Measurements from ENCODE around the gene MACROD2. TPM values are rescaled to one million over a fixed set of nuclear protein-coding genes. Genes with fewer than 3 reads are reported as not detected.

Gene MACROD2
- total and polyA plus RNA-seq, 8 donors, result 0.78 to 31.3 (median 10.9) TPM; not detected in 1

- no peak overlapping the region for H3K4me3 ChIP-seq
- no peak overlapping the region for H3K27ac ChIP-seq
- 92 to 95% (median 94%) methylated on average over 2 of the region's 2 CpGs for WGBS, 5 donors
- H3K27me3 ChIP-seq, result no peaks in the 10 kb centered on the region
- no peaks in the 10 kb centered on the region for H3K9me3 ChIP-seq
- intact Hi-C loops (cut with DNase I; ENCODE audit: low total_unique reads), result no loop called here
- no peak for DNase-seq
- H3K4me1 ChIP-seq, result peaks cover 0 to 11% (median 2%) of the 10 kb centered on the region in 4 donors
- H3K36me3 ChIP-seq, result no peaks in the 10 kb centered on the region
- no peak for TF ChIP-seq CTCF (IDR thresholded peaks at IDR 0.05)
- no peak for TF ChIP-seq POLR2A (IDR thresholded peaks at IDR 0.05)
Measured at GRCh38 chr20:16005915-16006493, 2010.7 kb downstream of the MACROD2 start.

GRCh38 chr20:16007164-16007563 is 2011.8 kb downstream of the MACROD2 start:
- Histone ChIP-seq H3K4me3 (no peak overlapping the region), H3K4me1 (peaks cover 0 to 11% (median 2%) of the 10 kb centered on the region in 4 donors), H3K9me3 (no peaks in the 10 kb centered on the region), H3K27me3 (no peaks in the 10 kb centered on the region), H3K36me3 (no peaks in the 10 kb centered on the region), H3K27ac (no peak overlapping the region)
- intact Hi-C loops (cut with DNase I; ENCODE audit: low total_unique reads), result no loop called here
- no peak for TF ChIP-seq POLR2A (IDR thresholded peaks at IDR 0.05)
- no peak for TF ChIP-seq CTCF (IDR thresholded peaks at IDR 0.05)
- TF ChIP-seq EP300 (IDR thresholded peaks at IDR 0.05), result no peak
- TF ChIP-seq POLR2AphosphoS5 (IDR thresholded peaks at IDR 0.05), result no peak
- WGBS, 5 donors, result 66 to 88% (median 81%) methylated on average over 3 of the region's 3 CpGs
- no peak for DNase-seq

- Histone ChIP-seq H3K9me3 (no peaks in the 10 kb centered on the region), H3K27me3 (no peaks in the 10 kb centered on the region), H3K27ac (no peak overlapping the region), H3K4me3 (no peak overlapping the region), H3K36me3 (no peaks in the 10 kb centered on the region), H3K4me1 (peaks cover 0 to 11% (median 2%) of the 10 kb centered on the region in 4 donors)
- DNase-seq, result no peak
- WGBS, 5 donors, result 70 to 77% (median 71%) methylated on average over 9 of the region's 9 CpGs
- intact Hi-C loops (cut with DNase I; ENCODE audit: low total_unique reads), result no loop called here
- TF ChIP-seq POLR2A (IDR thresholded peaks at IDR 0.05) (no peak), CTCF (IDR thresholded peaks at IDR 0.05) (no peak), EP300 (IDR thresholded peaks at IDR 0.05) (no peak), POLR2AphosphoS5 (IDR thresholded peaks at IDR 0.05) (no peak)
Measured at GRCh38 chr20:16007962-16008361, 2012.6 kb downstream of the MACROD2 start.

- TF ChIP-seq POLR2A (IDR thresholded peaks at IDR 0.05) (no peak), POLR2AphosphoS5 (IDR thresholded peaks at IDR 0.05) (no peak), CTCF (IDR thresholded peaks at IDR 0.05) (no peak), EP300 (IDR thresholded peaks at IDR 0.05) (no peak)
- 68 to 78% (median 73%) methylated on average over 6 of the region's 6 CpGs for WGBS, 5 donors
- Histone ChIP-seq H3K4me3 (no peak overlapping the region), H3K36me3 (no peaks in the 10 kb centered on the region), H3K4me1 (no peaks in the 10 kb centered on the region), H3K27me3 (no peaks in the 10 kb centered on the region), H3K9me3 (no peaks in the 10 kb centered on the region), H3K27ac (no peak overlapping the region)
- DNase-seq, result no peak
- intact Hi-C loops (cut with DNase I; ENCODE audit: low total_unique reads), result no loop called here
Measured at GRCh38 chr20:16011056-16011455, 2015.7 kb downstream of the MACROD2 start.
